ENCODE data around the gene NPIPB2.
"Not testable (repeated sequence)": the region's sequence is repeated elsewhere in the genome, so short reads cannot be mapped to it uniquely, and the experiment has no call there.

The NPIPB2 gene

GRCh38 chr16:11962457-11962856 lies 20.6 kb upstream of the NPIPB2 start:
- in situ Hi-C loops (cut with MboI; ENCODE audit: low sequenced_read_pairs): not testable (repeated sequence)

- in situ Hi-C loops (cut with MboI; ENCODE audit: low sequenced_read_pairs): no loop called here
Observed at GRCh38 chr16:11957591-11958395, 15.9 kb upstream of the NPIPB2 start.

GRCh38 chr16:11956558-11956957 lies 14.7 kb upstream of the NPIPB2 start:
- in situ Hi-C loops (cut with MboI; ENCODE audit: low sequenced_read_pairs): no loop called here

GRCh38 chr16:11955713-11956123 lies 13.9 kb upstream of the NPIPB2 start:
- in situ Hi-C loops (cut with MboI; ENCODE audit: low sequenced_read_pairs): no loop called here

GRCh38 chr16:11953576-11953975 lies 11.7 kb upstream of the NPIPB2 start:
- in situ Hi-C loops (cut with MboI; ENCODE audit: low sequenced_read_pairs): not testable (repeated sequence)

- in situ Hi-C loops (cut with MboI; ENCODE audit: low sequenced_read_pairs): no loop called here
Observed at GRCh38 chr16:11950388-11950787, 8.5 kb upstream of the NPIPB2 start.

- in situ Hi-C loops (cut with MboI; ENCODE audit: low sequenced_read_pairs): no loop called here
Observed at GRCh38 chr16:11949527-11949926, 7.7 kb upstream of the NPIPB2 start.

- in situ Hi-C loops (cut with MboI; ENCODE audit: low sequenced_read_pairs): no loop called here
Observed at GRCh38 chr16:11948819-11949218, 7.0 kb upstream of the NPIPB2 start.

- in situ Hi-C loops (cut with MboI; ENCODE audit: low sequenced_read_pairs): no loop called here
Observed at GRCh38 chr16:11946433-11946832, 4.6 kb upstream of the NPIPB2 start.

GRCh38 chr16:11927350-11927749 lies 14.5 kb downstream of the NPIPB2 start:
- in situ Hi-C loops (cut with MboI; ENCODE audit: low sequenced_read_pairs): not testable (repeated sequence)

GRCh38 chr16:11924046-11924445 lies 17.8 kb downstream of the NPIPB2 start:
- in situ Hi-C loops (cut with MboI; ENCODE audit: low sequenced_read_pairs): not testable (repeated sequence)

GRCh38 chr16:11916524-11917285 lies 25.1 kb downstream of the NPIPB2 start:
- in situ Hi-C loops (cut with MboI; ENCODE audit: low sequenced_read_pairs): no loop called here

GRCh38 chr16:11915644-11916523 lies 26.0 kb downstream of the NPIPB2 start, which contains the start of gene GSPT1:
Gene GSPT1, minus strand, starts transcription at chr16:11915956. Its CDS starts 236 bp downstream, at chr16:11915720.
- in situ Hi-C loops (cut with MboI; ENCODE audit: low sequenced_read_pairs): no loop called here

- in situ Hi-C loops (cut with MboI; ENCODE audit: low sequenced_read_pairs): no loop called here
Observed at GRCh38 chr16:11915114-11915643, 26.7 kb downstream of the NPIPB2 start.

- in situ Hi-C loops (cut with MboI; ENCODE audit: low sequenced_read_pairs): no loop called here
Observed at GRCh38 chr16:11914210-11915113, 27.4 kb downstream of the NPIPB2 start.

GRCh38 chr16:11913425-11914079 lies 28.3 kb downstream of the NPIPB2 start:
- in situ Hi-C loops (cut with MboI; ENCODE audit: low sequenced_read_pairs): no loop called here

- in situ Hi-C loops (cut with MboI; ENCODE audit: low sequenced_read_pairs): no loop called here
Observed at GRCh38 chr16:11909653-11910545, 31.9 kb downstream of the NPIPB2 start.
